ENCODE measurements around the gene EPB41L4A.
"Not testable (repeated sequence)": the region's sequence is repeated elsewhere in the genome, so short reads cannot be mapped to it uniquely, and the experiment has no call there.

The EPB41L4A gene

GRCh38 chr5:112396430-112396829 lies 22.6 kb downstream of the EPB41L4A start:
- no peak for DNase-seq

- not testable (repeated sequence) for DNase-seq
Observed at GRCh38 chr5:112395299-112395698, 23.8 kb downstream of the EPB41L4A start.

- no peak for DNase-seq
Observed at GRCh38 chr5:112390327-112390726, 28.8 kb downstream of the EPB41L4A start.

GRCh38 chr5:112388739-112389138 lies 30.3 kb downstream of the EPB41L4A start:
- DNase-seq, result no peak

GRCh38 chr5:112388074-112388473 lies 31.0 kb downstream of the EPB41L4A start:
- DNase-seq, result no peak

GRCh38 chr5:112386766-112387165 lies 32.3 kb downstream of the EPB41L4A start:
- no peak for DNase-seq

GRCh38 chr5:112385969-112386368 lies 33.1 kb downstream of the EPB41L4A start:
- DNase-seq, result no peak

- no peak for DNase-seq
Observed at GRCh38 chr5:112385566-112385965, 33.5 kb downstream of the EPB41L4A start.

GRCh38 chr5:112384523-112384922 lies 34.6 kb downstream of the EPB41L4A start:
- DNase-seq, result no peak

GRCh38 chr5:112382886-112383285 lies 36.2 kb downstream of the EPB41L4A start:
- no peak for DNase-seq

- DNase-seq, result no peak
Observed at GRCh38 chr5:112381521-112381920, 37.6 kb downstream of the EPB41L4A start.

- DNase-seq, result no peak
Observed at GRCh38 chr5:112379542-112380325, 39.3 kb downstream of the EPB41L4A start.

GRCh38 chr5:112374818-112375217 lies 44.3 kb downstream of the EPB41L4A start:
- no peak for DNase-seq

- no peak for DNase-seq
Observed at GRCh38 chr5:112374356-112374755, 44.7 kb downstream of the EPB41L4A start.

- DNase-seq, result no peak
Observed at GRCh38 chr5:112373885-112374284, 45.2 kb downstream of the EPB41L4A start.

GRCh38 chr5:112372543-112372942 lies 46.5 kb downstream of the EPB41L4A start:
- DNase-seq, result no peak

- DNase-seq, result no peak
Observed at GRCh38 chr5:112371067-112371466, 48.0 kb downstream of the EPB41L4A start.

- DNase-seq, result no peak
Observed at GRCh38 chr5:112367400-112367799, 51.7 kb downstream of the EPB41L4A start.

- no peak for DNase-seq
Observed at GRCh38 chr5:112366987-112367386, 52.1 kb downstream of the EPB41L4A start.

- DNase-seq, result not testable (repeated sequence)
Observed at GRCh38 chr5:112360740-112361139, 58.3 kb downstream of the EPB41L4A start.

- no peak for DNase-seq
Observed at GRCh38 chr5:112356178-112356956, 62.7 kb downstream of the EPB41L4A start.

GRCh38 chr5:112355058-112355685 lies 63.9 kb downstream of the EPB41L4A start:
- no peak for DNase-seq

GRCh38 chr5:112353678-112354077 lies 65.4 kb downstream of the EPB41L4A start:
- DNase-seq, result no peak

GRCh38 chr5:112351225-112351624 lies 67.9 kb downstream of the EPB41L4A start:
- DNase-seq, result no peak

Measured in GDM1 (cell line).